Fibroblast of peridontal ligament (primary cell): ENCODE data around the gene SNIP1.
"Not testable (repeated sequence)": the region's sequence is repeated elsewhere in the genome, so short reads cannot be mapped to it uniquely, and the experiment has no call there.

Experiments used
- DNase-seq: peaks from one replicate; pipeline ENCODE4 v3.0.0-alpha.2; 2010; ENCODE audit errors: extremely low read depth

SNIP1 gene

GRCh38 chr1:37559957-37560379 lies 5.9 kb upstream of the SNIP1 start:
- DNase-seq: not testable (repeated sequence)

- no peak for DNase-seq
These were observed 5.0 kb upstream of the SNIP1 start for GRCh38 chr1:37559080-37559479.

- DNase-seq: no peak
These were observed 4.3 kb upstream of the SNIP1 start for GRCh38 chr1:37558411-37558810.

- DNase-seq: no peak
These were observed 3.3 kb upstream of the SNIP1 start for GRCh38 chr1:37557402-37557801.

GRCh38 chr1:37556712-37557196 lies 2.7 kb upstream of the SNIP1 start, which contains the start of gene DNALI1:
Gene DNALI1 (plus strand): TSS chr1:37556940. CDS start chr1:37556995, 55 bp downstream.
- peak; percentile 86 for DNase-seq

- DNase-seq: no peak
These were observed 531 bp downstream of the SNIP1 start for GRCh38 chr1:37553598-37553926.

- DNase-seq: no peak
These were observed 4.8 kb downstream of the SNIP1 start for GRCh38 chr1:37549341-37549740.

GRCh38 chr1:37545019-37545418 lies 9.1 kb downstream of the SNIP1 start:
- DNase-seq: no peak

- DNase-seq: no peak
These were observed 9.6 kb downstream of the SNIP1 start for GRCh38 chr1:37544530-37544929.

GRCh38 chr1:37540036-37540785 lies 13.9 kb downstream of the SNIP1 start:
- DNase-seq: no peak

- DNase-seq: not testable (repeated sequence)
These were observed 14.9 kb downstream of the SNIP1 start for GRCh38 chr1:37539154-37539553.

- peak; percentile 57 for DNase-seq
These were observed 16.7 kb downstream of the SNIP1 start for GRCh38 chr1:37537378-37537777.

- no peak for DNase-seq
These were observed 20.6 kb downstream of the SNIP1 start for GRCh38 chr1:37533317-37534093.

- not testable (repeated sequence) for DNase-seq
These were observed 21.5 kb downstream of the SNIP1 start for GRCh38 chr1:37532418-37533156.

- not testable (repeated sequence) for DNase-seq
These were observed 24.2 kb downstream of the SNIP1 start for GRCh38 chr1:37529888-37530287.

GRCh38 chr1:37519613-37520012 lies 34.5 kb downstream of the SNIP1 start:
- DNase-seq: no peak

GRCh38 chr1:37518929-37519328 lies 35.2 kb downstream of the SNIP1 start:
- DNase-seq: not testable (repeated sequence)

GRCh38 chr1:37518241-37518640 lies 35.9 kb downstream of the SNIP1 start:
- DNase-seq: not testable (repeated sequence)

GRCh38 chr1:37517569-37517968 lies 36.5 kb downstream of the SNIP1 start:
- DNase-seq: peak; percentile 37

GRCh38 chr1:37515185-37516034 lies 38.7 kb downstream of the SNIP1 start:
- no peak for DNase-seq
